ENCODE results near the gene ARSK. TPM values are rescaled to one million over a fixed set of nuclear protein-coding genes. Genes with fewer than 3 reads are reported as not detected.

The ARSK gene
- total RNA-seq, 4 donors from 2014 or later: 4.1 to 28.2 (median 12.9) TPM

GRCh38 chr5:95530416-95530815, 24.5 kb upstream of the ARSK start:
- no peaks in the 10 kb centered on the region for H3K9me3 ChIP-seq
- H3K4me3 ChIP-seq: no peak overlapping the region
- DNase-seq: no peak
- TF ChIP-seq POLR2A (IDR thresholded peaks at IDR 0.05): no peak
- TF ChIP-seq CTCF (IDR thresholded peaks at IDR 0.05): no peak
- H3K4me1 ChIP-seq: no peaks in the 10 kb centered on the region
- H3K27me3 ChIP-seq: no peaks in the 10 kb centered on the region
- H3K36me3 ChIP-seq: no peaks in the 10 kb centered on the region
- intact Hi-C loops (cut with DNase I; ENCODE audit: low total_unique reads): no loop called here
- no peak overlapping the region for H3K27ac ChIP-seq

- DNase-seq: no peak
- Histone ChIP-seq H3K27me3 (no peaks in the 10 kb centered on the region), H3K4me3 (no peak overlapping the region), H3K4me1 (no peaks in the 10 kb centered on the region), H3K36me3 (no peaks in the 10 kb centered on the region), H3K9me3 (no peaks in the 10 kb centered on the region), H3K27ac (no peak overlapping the region)
- intact Hi-C loops (cut with DNase I; ENCODE audit: low total_unique reads): no loop called here
- TF ChIP-seq CTCF (IDR thresholded peaks at IDR 0.05) (no peak), POLR2A (IDR thresholded peaks at IDR 0.05) (no peak)
Observed at GRCh38 chr5:95531491-95531890, 23.4 kb upstream of the ARSK start.

- Histone ChIP-seq H3K27ac (no peak overlapping the region), H3K4me3 (no peak overlapping the region), H3K36me3 (no peaks in the 10 kb centered on the region), H3K9me3 (no peaks in the 10 kb centered on the region), H3K27me3 (no peaks in the 10 kb centered on the region), H3K4me1 (no peaks in the 10 kb centered on the region)
- TF ChIP-seq POLR2A (IDR thresholded peaks at IDR 0.05) (no peak), CTCF (IDR thresholded peaks at IDR 0.05) (no peak)
- intact Hi-C loops (cut with DNase I; ENCODE audit: low total_unique reads): no loop called here
- DNase-seq: no peak
Observed at GRCh38 chr5:95532415-95532814, 22.5 kb upstream of the ARSK start.

- intact Hi-C loops (cut with DNase I; ENCODE audit: low total_unique reads): no loop called here
- no peak for DNase-seq
- TF ChIP-seq POLR2A (IDR thresholded peaks at IDR 0.05) (no peak), CTCF (IDR thresholded peaks at IDR 0.05) (no peak)
- Histone ChIP-seq H3K4me1 (no peaks in the 10 kb centered on the region), H3K9me3 (no peaks in the 10 kb centered on the region), H3K36me3 (no peaks in the 10 kb centered on the region), H3K27ac (no peak overlapping the region), H3K27me3 (no peaks in the 10 kb centered on the region), H3K4me3 (no peak overlapping the region)
Observed at GRCh38 chr5:95533106-95533505, 21.8 kb upstream of the ARSK start.

GRCh38 chr5:95533761-95534160, 21.1 kb upstream of the ARSK start:
- Histone ChIP-seq H3K4me1 (no peaks in the 10 kb centered on the region), H3K36me3 (no peaks in the 10 kb centered on the region), H3K4me3 (no peak overlapping the region), H3K27ac (no peak overlapping the region), H3K9me3 (no peaks in the 10 kb centered on the region), H3K27me3 (no peaks in the 10 kb centered on the region)
- TF ChIP-seq POLR2A (IDR thresholded peaks at IDR 0.05) (no peak), CTCF (IDR thresholded peaks at IDR 0.05) (no peak)
- no peak for DNase-seq
- intact Hi-C loops (cut with DNase I; ENCODE audit: low total_unique reads): no loop called here

Data from uterus (tissue), 4 donors.